HCEC 1CT (cell line): ENCODE results near the gene IRF4.
A peak's percentile ranks its signal among the peaks of the same experiment; 100 is the strongest.

Source experiments
- DNase-seq: peaks from one replicate; pipeline ENCODE4 v3.0.0-alpha.2; 2017

Gene IRF4

DNA sequence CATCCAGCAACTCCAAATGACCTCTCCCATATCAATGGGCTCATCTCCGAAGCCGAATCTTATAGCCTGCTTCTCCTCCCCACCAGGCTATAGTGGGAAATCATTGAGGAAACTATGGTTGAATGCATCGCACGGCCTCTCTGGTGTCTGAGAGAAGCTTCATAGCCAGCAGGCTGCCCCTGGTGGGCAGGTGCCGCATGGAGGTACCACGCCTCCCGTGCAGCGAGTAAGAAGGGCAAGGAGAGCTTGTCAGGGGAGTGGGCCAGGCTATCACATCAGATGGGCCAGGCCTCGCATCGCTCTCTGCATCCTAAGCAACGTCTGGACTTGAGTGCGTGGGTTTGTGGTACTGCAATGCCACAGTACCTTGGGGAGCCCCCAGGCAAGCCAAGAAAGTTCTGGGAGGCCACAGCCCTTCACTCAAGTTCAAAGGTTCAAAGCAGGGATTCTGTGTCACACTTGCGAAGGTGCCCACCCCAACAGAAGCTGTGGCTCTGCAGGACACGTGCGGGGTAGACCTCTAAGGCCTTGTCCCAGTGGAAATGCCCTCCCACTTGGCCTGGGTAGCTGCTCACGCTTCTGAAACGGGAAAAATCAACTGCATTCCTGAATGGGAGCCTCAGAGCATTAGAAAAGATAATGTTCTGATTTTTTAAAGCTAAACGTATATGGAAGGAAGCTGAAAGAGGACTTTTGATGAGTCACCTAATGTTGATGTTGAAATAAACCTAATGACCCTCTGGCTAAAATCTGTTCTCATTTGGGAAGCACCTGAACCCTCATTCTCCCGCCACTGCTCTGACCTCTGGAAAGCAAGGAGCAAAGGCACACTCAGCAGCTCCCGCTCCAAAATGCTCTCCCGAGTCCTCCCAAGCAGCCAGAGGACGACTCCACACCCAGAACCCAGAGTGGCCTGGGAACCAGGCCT is 8.4 kb upstream of the IRF4 start:
- DNase-seq, result no peak

DNA sequence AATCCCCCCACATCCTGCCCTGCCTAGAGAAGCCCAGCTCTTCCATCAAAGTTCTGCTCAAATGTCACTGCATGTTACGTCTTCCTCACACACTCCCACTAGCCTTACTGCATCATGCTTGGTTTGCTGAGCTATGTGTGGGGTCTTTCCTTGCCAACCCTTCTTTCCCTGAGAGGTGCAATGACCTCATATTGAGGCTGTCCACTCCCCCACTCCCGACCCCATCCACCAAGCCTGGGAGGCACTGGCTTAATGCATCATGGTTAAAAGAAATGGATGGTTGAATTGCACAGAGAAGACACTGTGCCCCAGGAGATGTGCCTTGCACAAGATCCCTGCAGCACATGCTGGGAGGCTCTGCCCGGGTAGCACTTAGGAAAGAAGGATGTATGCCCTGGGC is 7.7 kb upstream of the IRF4 start:
- no peak for DNase-seq

DNA sequence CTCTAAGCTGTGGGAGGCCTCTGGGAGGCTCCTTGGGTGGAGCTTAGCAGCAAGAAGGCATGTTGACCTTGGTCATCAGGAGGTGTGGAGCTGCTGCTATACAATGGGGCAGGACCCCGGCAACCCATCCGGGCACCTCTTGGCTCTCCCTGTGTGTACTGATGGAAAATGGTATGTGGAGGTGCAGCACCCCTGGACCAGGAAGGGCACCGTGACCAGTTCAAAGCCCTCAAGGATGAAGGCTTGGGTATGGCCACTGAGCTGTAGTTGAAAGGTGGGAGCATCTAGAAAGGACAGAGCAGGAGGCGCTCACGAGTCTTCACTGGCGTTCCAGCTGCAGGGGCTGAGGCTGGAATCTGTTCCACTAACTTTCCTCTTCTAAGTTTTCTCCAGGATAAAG is 6.7 kb upstream of the IRF4 start:
- DNase-seq, result no peak

- no peak for DNase-seq
These were observed 5.9 kb upstream of the IRF4 start for GRCh38 chr6:385614-386013.

DNA sequence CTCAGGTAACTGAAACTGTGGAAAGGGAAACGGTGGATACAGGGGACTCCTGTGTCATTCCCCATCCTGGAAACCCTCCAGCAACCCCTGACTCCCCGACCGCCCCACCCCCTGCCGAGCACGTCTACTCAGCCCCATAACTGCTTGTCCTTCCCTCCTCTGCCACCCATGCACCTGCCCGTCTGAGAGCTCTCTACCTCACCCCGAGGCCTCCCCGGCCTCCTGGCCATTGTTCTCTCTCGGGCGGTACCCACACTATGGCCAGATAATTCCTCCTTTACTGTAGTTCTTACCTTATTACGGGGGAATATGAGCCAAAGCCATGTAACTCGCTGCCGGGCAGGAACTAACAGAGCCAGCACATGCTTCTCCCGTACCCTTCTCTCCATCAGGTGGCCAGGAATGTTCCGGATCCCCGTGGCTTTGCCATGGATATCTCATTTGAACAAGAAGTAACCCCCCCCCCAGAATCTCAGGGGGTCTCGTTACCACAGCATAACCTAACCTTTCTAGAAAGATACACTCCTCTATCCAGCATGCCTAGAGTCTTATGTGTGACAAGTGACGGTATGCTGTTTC is 4.8 kb upstream of the IRF4 start:
- no peak for DNase-seq

GRCh38 chr6:387293-387741 is 4.2 kb upstream of the IRF4 start:
- DNase-seq, result peak; percentile 6

GRCh38 chr6:388202-388903 is 3.2 kb upstream of the IRF4 start:
- no peak for DNase-seq

GRCh38 chr6:389143-389542 is 2.4 kb upstream of the IRF4 start:
- DNase-seq, result no peak

DNA sequence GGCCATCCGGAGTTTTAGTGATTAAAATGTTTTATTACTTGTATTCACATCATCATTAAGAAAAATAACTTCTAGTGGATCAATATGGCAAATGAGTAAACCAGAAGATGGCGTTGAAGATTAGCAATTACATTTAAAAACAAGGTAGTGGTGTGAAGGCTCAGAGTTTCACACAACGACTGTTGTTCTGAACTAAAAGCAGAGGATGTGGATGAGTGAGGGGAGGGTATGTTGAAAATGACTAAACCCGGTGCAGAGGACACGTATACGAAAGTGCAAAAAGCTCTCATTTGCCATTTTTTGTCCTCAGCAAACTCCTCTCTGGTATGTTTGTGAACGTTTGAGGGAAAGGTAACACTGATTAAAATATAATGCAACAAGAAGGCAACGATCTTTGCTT is 1.9 kb upstream of the IRF4 start:
- no peak for DNase-seq

DNA sequence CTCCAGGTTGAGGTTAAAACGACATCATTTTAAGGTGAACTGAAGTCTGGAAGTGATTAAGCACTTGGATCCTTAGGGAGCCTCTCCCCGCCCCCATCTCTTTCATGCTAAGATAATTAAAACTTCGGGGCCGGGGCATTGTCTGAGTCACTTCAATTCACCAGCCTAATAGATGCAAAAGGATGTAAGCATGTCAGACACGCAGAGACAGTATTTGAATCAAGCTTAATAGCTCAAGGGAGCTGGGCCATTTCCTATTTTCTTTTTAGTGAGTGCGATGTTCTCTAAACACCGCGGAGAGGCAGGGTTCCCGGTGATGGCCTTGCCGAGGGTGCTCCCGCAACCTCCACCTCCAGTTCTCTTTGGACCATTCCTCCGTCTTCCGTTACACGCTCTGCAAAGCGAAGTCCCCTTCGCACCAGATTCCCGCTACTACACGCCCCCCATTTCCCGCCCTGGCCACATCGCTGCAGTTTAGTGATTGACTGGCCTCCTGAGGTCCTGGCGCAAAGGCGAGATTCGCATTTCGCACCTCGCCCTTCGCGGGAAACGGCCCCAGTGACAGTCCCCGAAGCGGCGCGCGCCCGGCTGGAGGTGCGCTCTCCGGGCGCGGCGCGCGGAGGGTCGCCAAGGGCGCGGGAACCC is 516 bp upstream of the IRF4 start:
- no peak for DNase-seq

GRCh38 chr6:392441-393390 is 1.2 kb downstream of the IRF4 start:
- no peak for DNase-seq

GRCh38 chr6:393391-394221 is 2.1 kb downstream of the IRF4 start:
- no peak for DNase-seq

GRCh38 chr6:394641-395289 is 3.2 kb downstream of the IRF4 start:
- no peak for DNase-seq

DNA sequence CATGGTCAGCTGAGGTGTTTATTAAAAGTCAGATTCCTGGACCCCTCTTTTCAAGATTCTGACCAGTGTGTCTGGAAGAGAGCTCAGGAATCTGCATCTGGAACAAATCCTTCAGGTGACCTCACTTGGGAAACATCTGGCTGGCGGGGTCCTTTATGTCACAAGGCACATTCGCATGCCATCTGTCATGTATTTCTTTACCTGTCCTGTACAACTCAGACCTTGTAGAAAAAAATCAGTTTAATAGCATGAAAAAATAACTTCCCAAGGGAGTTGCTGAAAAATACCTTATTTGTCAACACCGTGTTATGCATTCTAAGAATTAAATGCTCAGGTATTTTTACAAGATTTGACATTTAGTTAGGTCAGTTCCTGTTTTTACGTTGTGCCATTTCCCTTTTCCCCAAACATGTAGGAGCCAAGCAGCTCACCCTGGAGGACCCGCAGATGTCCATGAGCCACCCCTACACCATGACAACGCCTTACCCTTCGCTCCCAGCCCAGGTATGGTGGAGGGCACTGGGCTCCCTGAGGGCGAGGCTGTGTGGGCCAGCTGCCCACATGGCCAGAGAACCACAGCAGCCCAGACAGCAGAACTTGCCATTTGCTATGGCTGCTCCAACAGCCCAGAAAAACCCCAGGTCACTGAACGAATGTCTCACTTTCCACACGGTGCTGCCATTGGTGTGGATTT is 4.0 kb downstream of the IRF4 start:
- no peak for DNase-seq

- DNase-seq, result no peak
These were observed 4.6 kb downstream of the IRF4 start for GRCh38 chr6:396126-396520.

GRCh38 chr6:397056-397455 is 5.5 kb downstream of the IRF4 start:
- DNase-seq, result no peak

GRCh38 chr6:397604-398003 is 6.1 kb downstream of the IRF4 start:
- DNase-seq, result no peak

DNA sequence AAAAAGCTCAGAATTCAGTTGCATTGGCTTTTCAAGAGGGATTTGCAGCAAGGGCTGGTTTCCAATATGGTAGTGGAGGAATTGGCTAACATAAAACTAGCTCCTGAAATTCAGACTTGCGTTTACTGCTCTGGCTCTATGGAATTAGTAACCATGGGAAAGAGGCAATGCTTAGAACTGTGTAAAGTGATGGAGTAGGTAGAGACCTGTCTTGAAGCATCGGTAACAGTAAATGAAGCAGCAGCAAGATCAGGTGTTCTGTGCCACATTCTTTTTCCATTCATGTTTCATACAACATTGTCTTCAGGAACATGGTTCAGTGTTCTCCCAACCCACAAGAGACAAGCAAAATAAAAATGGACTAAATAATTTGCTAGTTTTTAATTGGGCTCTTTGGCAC is 6.5 kb downstream of the IRF4 start:
- DNase-seq, result no peak

DNA sequence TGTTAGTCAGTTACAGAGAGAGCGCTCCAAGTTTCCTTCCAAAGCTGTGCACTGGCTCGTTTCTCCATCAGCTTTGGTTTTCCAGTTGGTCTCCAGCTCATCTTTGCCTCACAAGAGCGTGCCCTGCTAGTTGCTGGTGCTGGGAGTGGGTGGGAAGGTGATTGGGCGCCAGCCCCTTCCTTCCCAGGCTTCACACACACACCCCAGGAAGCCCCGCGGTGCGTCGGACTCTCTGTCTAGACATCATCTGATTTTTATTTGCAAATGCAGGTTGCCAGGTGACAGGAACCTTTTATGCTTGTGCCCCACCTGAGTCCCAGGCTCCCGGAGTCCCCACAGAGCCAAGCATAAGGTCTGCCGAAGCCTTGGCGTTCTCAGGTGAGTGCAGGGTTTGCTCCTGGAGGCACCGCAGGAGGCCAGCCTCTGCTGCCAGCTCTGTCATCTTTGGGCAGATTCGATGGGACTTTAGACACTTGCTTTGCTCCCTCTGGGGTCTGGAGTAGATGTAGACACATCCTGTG is 7.1 kb downstream of the IRF4 start:
- no peak for DNase-seq
